UCSD-AML1 (cell line): Measurements from ENCODE around the gene PKD1.
A peak's percentile ranks its signal among the peaks of the same experiment; 100 is the strongest.

ENCODE experiments used
- DNase-seq: peaks from one replicate; lab custom pipeline; 2025; ENCODE audit not compliant: unreplicated experiment; lab: John Stamatoyannopoulos, UW

Gene PKD1

GRCh38 chr16:2170587-2171435 is 35.1 kb upstream of the PKD1 start:
- DNase-seq: no peak

- DNase-seq: no peak
Observed at GRCh38 chr16:2170080-2170479, 34.4 kb upstream of the PKD1 start.

DNA sequence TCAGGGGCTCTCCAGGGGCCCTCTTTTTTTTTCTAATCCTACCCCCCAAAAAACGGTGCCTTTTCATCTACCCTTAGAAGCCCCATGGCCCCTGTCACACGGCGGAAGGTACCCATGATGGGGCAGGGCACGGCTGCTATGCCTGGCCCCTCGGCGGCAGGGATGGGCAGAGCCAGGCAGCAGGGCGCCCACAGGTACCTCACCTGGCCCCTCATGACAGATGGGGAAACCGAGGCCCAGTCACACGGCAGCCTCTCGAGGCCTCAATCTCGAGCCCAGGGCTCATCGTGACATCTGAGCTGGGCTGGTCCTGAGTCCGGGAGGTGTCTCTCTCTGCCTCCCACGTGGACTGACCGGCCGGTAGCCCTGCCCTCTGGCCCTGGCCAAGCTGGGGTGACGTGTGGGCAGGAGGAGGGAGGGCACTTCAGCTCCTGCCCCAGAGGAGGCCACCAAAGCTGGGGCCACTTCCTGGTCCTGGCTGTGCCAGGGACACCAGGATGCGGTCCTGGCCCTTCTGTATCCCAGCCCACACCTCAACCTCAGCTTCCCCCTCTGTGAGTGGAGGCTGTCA is 31.5 kb upstream of the PKD1 start:
- DNase-seq: no peak

- DNase-seq: no peak
Observed at GRCh38 chr16:2166263-2167067, 30.8 kb upstream of the PKD1 start.

DNA sequence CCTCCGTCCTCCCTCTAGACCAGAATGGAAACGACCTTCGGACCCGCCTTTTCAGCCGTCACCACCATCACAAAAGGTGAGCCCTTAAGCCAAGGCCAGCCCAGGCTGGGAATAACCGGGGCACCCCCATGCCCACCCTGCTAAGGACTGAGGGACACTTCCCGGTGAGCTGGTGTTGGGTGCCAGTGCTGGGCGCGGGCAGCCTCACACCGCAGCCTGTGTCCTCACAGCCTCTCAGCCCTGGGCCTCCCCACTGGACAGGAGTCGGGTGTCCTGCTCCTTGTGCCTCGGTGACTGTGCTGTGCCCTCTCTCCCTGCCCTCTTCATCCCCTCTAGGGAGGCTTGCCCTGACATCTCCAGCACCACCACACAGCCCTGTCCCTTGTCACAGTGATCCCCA is 30.2 kb upstream of the PKD1 start:
- no peak for DNase-seq

GRCh38 chr16:2163211-2163881 is 27.6 kb upstream of the PKD1 start:
- DNase-seq: no peak

DNA sequence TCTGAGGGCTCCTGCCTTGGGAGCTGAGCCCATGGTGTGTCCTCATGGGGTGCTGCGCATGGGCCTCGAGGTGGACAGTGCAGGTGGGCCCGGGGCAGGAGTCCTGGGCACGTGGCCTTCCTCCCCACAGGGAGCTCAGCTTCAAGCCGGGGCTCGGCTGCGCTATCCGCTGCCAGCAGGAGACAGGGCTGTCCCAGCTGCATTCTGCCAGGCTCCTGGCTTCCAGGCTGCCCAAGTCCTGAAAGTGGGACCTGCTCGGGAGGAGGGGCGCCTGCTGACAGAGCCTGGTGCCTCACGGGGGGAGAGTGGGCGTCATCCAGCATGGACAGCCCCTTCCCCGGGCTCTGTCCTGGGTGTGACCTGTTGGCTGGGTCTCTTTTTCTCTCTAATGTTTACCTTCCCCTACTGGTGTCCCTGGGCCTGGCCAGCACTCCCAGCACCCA is 27.0 kb upstream of the PKD1 start:
- no peak for DNase-seq

- no peak for DNase-seq
Observed at GRCh38 chr16:2161911-2162310, 26.2 kb upstream of the PKD1 start.

DNA sequence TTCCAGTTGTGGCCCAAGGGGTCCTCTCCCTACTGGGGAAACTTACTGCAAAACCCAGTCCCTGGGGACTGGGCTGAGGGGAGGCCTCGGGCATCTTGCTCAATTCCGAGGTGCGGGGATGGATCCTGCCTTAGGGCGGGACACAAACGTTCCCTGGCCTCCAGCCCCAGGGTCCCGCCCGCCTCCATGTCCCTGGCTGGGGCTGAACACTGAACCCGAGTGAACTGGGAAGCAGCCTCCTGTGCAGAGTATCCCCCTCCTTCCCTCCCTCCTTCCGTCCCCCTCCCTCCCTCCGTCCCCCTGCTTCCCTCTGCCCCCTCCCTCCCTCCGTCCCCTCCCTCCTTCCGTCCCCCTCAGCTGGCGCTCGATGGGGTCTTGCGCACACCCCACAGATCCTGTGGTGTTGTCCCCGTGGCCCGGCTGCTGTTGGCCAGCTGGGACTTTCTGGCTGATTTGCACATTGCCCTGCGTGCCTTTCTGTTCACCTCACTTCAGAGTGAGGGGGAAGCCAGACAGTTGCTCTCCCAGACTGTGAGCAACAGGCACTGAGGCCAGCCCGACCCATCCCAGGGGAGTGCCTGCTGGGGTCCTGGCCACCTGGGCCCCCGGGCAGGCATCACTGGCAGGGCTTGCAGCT is 25.3 kb upstream of the PKD1 start:
- DNase-seq: no peak

DNA sequence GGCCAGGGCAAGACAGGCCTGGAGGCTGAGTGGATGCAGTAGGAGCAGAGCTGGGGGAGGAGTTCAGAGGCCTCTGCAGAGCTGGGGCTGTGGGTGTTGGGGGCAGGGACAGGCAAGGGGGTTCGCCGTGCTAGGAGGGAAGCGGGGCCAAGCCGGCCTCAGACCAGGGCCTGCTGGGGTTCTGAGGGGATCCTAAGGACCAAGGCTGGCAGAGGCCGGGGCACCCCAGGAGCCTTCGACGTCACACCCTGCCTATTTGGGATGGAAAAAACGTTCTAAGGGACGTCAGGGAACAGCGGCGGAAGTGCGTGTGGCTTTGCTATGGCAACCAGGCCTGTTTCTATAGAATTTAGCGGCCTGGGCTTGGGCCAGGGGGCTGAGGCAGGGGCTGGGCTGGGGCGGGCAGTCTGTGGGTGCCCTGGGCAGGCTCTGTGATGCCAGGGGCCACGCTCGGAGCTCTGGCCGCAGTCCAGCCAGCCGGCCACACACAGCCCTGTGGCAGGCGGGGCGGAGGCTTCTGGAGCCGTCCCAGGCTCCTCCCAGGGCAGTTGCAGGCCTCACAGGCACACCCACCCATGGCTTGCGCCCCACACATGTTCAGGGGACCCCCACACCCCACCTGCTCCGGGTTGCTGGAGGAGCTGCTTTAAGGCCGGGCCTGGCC is 23.6 kb upstream of the PKD1 start:
- no peak for DNase-seq

- no peak for DNase-seq
Observed at GRCh38 chr16:2158262-2158638, 22.6 kb upstream of the PKD1 start.

DNA sequence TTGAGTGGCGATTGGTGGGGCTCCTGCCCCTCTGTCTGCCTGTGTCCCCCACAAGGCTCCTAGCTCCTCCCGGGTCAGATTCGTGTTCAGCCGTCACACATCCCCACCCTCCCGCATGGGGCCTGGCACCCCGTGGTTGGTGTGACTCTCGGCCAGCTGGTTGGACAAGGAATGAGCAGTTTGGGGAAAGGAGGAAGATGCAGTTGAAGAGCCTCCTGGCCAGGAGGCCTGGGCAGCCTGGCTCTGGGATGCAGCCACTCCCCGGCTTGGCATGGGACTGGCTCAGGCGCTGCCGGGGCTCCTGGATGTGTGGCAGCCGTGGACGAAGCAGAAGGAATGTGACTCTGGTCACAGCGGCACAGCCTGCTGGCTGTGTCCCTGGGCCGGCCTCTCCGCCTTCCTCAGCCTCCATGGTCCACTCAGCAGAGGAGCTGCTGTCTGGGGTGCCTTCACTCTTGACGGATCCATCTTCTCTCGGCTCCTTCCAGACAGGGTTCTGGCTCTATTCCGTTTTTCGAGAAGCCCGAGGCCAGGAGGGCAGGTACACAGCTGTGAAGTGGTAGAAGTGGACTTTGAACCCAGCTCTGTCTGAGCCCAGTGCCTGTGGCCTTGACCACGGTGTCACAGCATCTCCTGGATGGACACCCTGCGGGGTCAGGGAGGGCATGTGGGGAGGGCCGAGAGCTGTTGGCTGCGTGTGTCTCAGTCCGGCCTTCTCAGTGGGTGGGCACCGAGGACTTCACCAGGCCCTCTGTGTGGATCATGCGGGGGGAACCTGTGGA is 22.0 kb upstream of the PKD1 start:
- DNase-seq: no peak

DNA sequence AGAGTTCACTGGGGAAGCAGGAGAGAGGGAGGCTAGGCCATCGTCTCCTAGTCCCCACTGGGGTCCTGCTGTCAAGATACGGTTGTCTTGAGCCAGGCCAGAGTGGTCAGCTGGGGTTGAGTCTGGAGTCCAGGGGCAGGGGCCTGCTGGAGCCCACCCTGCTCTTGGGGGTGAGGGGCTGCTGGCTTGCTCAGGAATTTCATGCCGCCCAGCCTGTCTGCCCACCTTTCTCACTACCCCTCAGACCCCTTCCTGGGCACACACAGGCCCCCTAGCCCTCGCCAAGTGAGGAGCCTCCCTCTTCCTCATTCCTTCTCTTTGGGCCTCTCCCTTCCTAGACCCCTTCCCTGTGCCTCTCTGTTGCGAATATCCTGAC is 21.1 kb upstream of the PKD1 start:
- no peak for DNase-seq

DNA sequence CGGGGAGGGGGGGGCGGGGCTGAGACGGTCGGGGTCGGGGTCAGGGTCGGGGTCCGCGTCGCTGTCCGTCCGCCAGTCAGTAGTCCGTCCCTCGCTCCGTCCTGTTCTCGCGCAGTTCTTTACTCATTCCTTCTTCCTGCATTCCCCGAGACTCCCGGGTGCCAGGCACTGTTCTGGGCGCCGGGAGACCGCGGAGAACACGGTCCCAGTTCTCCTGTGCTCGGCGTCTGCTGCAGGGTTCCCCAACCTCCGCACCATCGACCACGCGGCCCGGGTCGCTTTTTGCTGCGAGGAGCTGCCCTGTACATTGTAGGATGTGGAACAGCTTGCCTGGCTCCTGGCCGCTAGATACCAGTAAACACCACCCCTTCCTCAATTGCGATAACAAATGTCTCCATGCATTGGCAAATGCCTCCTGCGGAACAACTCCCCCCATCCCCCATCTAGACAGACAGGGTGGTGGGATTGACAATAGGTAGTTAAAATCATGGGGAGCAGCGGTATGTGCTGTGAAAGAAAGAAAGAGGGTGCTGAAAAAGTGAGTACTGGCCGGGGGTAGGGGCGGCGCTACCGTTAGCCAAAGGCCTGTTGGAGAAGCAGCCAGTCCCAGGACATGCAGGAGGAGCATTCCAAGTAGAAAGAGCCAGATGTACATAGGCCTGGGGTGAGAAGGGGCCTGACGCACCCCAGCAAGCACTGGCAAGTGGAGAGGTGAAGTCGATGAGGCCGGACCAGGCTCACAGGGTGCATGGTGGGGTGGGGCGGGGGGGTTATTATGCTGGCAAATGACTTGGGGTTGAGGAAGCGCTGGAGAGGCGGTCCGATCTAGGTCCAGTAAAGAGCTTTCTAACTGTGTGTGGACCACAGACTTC is 20.5 kb upstream of the PKD1 start:
- peak; percentile 51 for DNase-seq

- peak; percentile 100 for DNase-seq
Observed at GRCh38 chr16:2155091-2155950, 19.6 kb upstream of the PKD1 start, which contains the start of gene TRAF7. TSS of gene TRAF7 (plus strand) at chr16:2155782. CDS start at chr16:2163921, 8,139 bp downstream.

GRCh38 chr16:2154533-2155090 is 18.9 kb upstream of the PKD1 start:
- no peak for DNase-seq
